ENCODE data around the gene FLNA.

DNA sequence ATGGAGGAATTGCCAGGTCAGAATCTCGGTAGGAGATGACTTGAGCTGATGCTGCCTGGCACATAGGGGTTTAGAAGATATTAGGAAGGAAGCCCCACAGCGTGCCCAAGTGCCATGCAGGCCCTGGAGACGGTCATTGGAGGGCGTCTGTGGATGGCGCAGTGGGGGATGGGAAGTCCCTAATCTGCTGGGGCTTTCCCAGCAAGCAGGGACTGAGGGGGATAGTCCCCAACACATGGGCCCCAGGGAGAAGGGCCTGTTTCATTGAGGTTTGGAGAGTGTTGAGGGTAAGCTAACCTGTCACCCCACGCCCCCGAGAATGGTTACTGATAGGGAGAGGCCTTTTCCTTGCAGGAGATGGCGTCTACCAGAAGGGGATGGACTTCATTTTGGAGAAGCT, 44.8 kb upstream of the FLNA start:
- TF ChIP-seq, protein P1, sequence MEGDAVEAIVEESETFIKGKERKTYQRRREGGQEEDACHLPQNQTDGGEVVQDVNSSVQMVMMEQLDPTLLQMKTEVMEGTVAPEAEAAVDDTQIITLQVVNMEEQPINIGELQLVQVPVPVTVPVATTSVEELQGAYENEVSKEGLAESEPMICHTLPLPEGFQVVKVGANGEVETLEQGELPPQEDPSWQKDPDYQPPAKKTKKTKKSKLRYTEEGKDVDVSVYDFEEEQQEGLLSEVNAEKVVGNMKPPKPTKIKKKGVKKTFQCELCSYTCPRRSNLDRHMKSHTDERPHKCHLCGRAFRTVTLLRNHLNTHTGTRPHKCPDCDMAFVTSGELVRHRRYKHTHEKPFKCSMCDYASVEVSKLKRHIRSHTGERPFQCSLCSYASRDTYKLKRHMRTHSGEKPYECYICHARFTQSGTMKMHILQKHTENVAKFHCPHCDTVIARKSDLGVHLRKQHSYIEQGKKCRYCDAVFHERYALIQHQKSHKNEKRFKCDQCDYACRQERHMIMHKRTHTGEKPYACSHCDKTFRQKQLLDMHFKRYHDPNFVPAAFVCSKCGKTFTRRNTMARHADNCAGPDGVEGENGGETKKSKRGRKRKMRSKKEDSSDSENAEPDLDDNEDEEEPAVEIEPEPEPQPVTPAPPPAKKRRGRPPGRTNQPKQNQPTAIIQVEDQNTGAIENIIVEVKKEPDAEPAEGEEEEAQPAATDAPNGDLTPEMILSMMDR (IDR thresholded peaks at IDR 0.05): no peak
- no peak for TF ChIP-seq POLR2AphosphoS5 (IDR thresholded peaks at IDR 0.05; ENCODE audit: low read depth, low read length)
- TF ChIP-seq, protein P2, sequence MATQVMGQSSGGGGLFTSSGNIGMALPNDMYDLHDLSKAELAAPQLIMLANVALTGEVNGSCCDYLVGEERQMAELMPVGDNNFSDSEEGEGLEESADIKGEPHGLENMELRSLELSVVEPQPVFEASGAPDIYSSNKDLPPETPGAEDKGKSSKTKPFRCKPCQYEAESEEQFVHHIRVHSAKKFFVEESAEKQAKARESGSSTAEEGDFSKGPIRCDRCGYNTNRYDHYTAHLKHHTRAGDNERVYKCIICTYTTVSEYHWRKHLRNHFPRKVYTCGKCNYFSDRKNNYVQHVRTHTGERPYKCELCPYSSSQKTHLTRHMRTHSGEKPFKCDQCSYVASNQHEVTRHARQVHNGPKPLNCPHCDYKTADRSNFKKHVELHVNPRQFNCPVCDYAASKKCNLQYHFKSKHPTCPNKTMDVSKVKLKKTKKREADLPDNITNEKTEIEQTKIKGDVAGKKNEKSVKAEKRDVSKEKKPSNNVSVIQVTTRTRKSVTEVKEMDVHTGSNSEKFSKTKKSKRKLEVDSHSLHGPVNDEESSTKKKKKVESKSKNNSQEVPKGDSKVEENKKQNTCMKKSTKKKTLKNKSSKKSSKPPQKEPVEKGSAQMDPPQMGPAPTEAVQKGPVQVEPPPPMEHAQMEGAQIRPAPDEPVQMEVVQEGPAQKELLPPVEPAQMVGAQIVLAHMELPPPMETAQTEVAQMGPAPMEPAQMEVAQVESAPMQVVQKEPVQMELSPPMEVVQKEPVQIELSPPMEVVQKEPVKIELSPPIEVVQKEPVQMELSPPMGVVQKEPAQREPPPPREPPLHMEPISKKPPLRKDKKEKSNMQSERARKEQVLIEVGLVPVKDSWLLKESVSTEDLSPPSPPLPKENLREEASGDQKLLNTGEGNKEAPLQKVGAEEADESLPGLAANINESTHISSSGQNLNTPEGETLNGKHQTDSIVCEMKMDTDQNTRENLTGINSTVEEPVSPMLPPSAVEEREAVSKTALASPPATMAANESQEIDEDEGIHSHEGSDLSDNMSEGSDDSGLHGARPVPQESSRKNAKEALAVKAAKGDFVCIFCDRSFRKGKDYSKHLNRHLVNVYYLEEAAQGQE (IDR thresholded peaks at IDR 0.05; ENCODE audit: insufficient read depth in 1 of 2, low read depth in 2 of 2, low read length in 1 of 2): no peak
- TF ChIP-seq SIN3A (IDR thresholded peaks at IDR 0.05; ENCODE audit: borderline replicate concordance, insufficient read depth, low read depth, low read length): no peak
- no peak for TF ChIP-seq TCF7L2 (IDR thresholded peaks at IDR 0.05; ENCODE audit: low read depth, low read length)
